Muscle layer of duodenum (tissue), 2 donors: Measurements from ENCODE around the gene EDDM13.
"Not testable (repeated sequence)": the region's sequence is repeated elsewhere in the genome, so short reads cannot be mapped to it uniquely, and the experiment has no call there.

Experiments used
- H3K27ac ChIP-seq: one replicate; pipeline ENCODE4 v1.7.0; 2013; ENCODE audit warnings: mild to moderate bottlenecking, low read length
- H3K27me3 ChIP-seq: one replicate; pipeline ENCODE4 v1.7.0; 2013; ENCODE audit warnings: low read depth, mild to moderate bottlenecking, control low read depth, low read length
- H3K36me3 ChIP-seq, 2 donors: one replicate each; pipeline ENCODE4 v1.7.0; 2013; ENCODE audit warnings: low read length in 2 of 2, control low read depth in 1 of 2, mild to moderate bottlenecking in 1 of 2; ENCODE audit not compliant: insufficient read depth in 2 of 2, control insufficient read depth in 1 of 2
- H3K4me1 ChIP-seq, 2 donors: one replicate each; pipeline ENCODE4 v1.7.0; 2013; ENCODE audit warnings: low read length in 2 of 2, mild to moderate bottlenecking in 2 of 2, control low read depth in 1 of 2, moderate library complexity in 1 of 2; ENCODE audit not compliant: insufficient read depth in 2 of 2, control insufficient read depth in 1 of 2
- H3K4me3 ChIP-seq, 2 donors: one replicate each; pipeline ENCODE4 v1.7.0; 2013; ENCODE audit warnings: low read length in 2 of 2, low read depth in 1 of 2, mild to moderate bottlenecking in 1 of 2
- H3K9me3 ChIP-seq, 2 donors: one replicate each; pipeline ENCODE4 v1.7.0; 2013; ENCODE audit warnings: low read length in 2 of 2, control low read depth in 1 of 2, mild to moderate bottlenecking in 1 of 2; ENCODE audit not compliant: control insufficient read depth in 1 of 2
- donor health status: healthy.

The EDDM13 gene

DNA sequence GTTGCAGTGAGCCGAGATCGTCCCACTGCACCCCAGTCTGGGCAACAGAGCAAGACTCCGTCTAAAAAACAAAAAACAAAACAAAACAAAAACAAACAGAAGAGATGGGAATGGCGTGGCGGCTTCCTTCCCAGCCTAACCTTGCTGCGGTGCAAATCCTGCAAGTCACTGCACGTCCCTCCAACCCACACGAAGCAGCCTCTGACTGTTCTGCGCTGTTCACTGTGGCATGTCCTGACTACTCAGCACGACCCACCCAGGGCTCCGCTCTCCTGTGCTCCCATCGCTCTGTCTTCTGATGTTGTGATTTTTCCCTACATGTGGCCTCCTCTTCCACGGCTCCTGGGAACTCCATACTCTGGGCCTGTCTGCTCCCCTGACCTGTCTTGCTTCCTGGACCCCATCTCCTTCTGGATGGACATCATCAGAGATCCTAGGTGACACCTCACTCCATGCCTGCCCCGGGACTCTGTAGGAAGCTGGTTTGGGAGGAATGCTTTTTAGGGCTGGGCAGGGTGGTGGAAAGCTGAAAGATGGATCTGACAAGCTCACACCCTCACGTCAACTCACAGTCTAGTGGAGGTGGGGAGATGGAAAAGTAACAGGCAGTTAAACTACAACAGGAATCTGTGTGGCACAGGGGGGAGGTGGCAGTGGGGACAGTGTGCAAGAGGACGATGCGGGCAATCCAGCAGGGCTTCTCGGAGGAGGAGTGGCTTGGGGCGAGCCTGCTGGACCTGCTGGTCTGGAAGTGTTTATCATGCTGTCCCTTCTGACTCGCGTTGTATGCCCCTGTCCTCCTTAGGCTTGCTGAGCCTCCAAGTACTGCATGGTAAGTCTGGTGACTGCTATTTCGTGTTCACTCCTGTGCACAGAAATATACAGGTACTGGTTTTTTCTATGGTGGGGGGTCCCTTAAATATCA lies 23.2 kb downstream of the EDDM13 start:
- Histone ChIP-seq H3K4me3 (no peak overlapping the region), H3K4me1 (no peaks in the 10 kb centered on the region), H3K27me3 (no peaks in the 10 kb centered on the region), H3K9me3 (peaks cover 0 to 5% of the 10 kb centered on the region in 2 donors), H3K36me3 (peaks cover 8 to 43% of the 10 kb centered on the region in 2 donors), H3K27ac (no peak overlapping the region)

DNA sequence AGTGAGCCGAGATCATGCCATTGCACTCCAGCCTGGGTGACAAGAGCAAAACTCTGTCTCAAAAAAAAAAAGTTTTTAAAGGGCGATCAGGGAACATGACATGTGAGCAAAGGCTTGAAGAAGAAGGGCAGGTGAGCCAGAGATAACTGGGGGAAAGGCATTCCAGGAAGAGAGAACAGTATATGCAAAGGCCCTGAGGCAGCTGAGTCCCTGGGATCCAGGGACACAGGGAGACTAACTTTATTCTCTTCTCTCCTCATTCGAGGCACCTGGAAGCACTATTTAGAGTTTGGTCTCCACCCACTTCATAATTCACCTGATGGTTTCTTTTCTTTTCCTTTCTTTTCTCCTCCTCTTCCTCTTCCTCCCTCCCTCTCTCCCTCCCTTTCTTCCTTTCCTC lies 24.5 kb downstream of the EDDM13 start:
- no peak overlapping the region for H3K4me3 ChIP-seq
- no peaks in the 10 kb centered on the region for H3K4me1 ChIP-seq
- H3K27me3 ChIP-seq: no peaks in the 10 kb centered on the region
- H3K27ac ChIP-seq: no peak overlapping the region
- H3K36me3 ChIP-seq: peaks cover 8 to 46% of the 10 kb centered on the region in 2 donors
- peaks cover 0 to 5% of the 10 kb centered on the region in 2 donors for H3K9me3 ChIP-seq

DNA sequence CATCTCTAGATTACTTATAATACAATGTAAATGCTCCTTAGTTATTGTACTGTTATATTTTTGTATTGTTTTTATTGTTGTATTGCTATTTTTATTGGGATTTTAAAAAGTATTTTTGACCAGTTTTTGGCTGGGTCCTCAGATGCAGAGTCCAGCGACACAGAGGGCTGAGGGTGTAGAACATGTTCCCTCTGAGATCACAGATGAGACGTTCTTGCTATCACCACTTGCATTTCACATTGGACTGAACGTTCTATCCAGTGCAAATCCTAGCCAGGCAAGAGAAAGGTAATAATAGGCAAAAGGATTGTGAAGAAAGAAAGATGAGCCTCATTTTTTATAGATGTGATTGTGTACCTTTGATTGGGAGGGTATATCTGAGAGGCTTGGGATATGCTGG lies 27.1 kb downstream of the EDDM13 start:
- Histone ChIP-seq H3K27me3 (no peaks in the 10 kb centered on the region), H3K4me3 (no peak overlapping the region), H3K27ac (no peak overlapping the region), H3K36me3 (peaks cover 8 to 26% of the 10 kb centered on the region in 2 donors), H3K9me3 (no peaks in the 10 kb centered on the region), H3K4me1 (no peaks in the 10 kb centered on the region)

DNA sequence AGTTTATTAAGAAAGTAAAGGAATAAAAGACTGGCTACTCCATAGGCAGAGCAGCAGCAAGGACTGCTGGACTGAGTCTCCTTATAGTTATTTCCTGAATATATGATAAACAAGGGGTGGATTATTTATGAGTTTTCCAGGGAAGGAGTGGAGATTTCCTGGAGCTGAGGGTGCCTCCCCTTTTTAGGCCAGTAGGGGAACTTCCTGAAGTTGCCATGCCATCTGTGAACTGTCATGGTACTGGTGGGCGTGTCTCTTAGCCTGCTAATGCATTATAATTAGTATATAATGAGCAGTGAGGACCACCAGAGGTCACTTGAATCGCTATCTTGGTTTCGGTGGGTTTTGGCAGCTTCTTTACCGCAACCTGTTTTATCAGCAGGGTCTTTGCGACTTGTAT lies 28.6 kb downstream of the EDDM13 start:
- Histone ChIP-seq H3K36me3 (peaks cover 2 to 20% of the 10 kb centered on the region in 2 donors), H3K27me3 (no peaks in the 10 kb centered on the region), H3K4me3 (no peak overlapping the region), H3K27ac (no peak overlapping the region), H3K4me1 (no peaks in the 10 kb centered on the region), H3K9me3 (no peaks in the 10 kb centered on the region)

DNA sequence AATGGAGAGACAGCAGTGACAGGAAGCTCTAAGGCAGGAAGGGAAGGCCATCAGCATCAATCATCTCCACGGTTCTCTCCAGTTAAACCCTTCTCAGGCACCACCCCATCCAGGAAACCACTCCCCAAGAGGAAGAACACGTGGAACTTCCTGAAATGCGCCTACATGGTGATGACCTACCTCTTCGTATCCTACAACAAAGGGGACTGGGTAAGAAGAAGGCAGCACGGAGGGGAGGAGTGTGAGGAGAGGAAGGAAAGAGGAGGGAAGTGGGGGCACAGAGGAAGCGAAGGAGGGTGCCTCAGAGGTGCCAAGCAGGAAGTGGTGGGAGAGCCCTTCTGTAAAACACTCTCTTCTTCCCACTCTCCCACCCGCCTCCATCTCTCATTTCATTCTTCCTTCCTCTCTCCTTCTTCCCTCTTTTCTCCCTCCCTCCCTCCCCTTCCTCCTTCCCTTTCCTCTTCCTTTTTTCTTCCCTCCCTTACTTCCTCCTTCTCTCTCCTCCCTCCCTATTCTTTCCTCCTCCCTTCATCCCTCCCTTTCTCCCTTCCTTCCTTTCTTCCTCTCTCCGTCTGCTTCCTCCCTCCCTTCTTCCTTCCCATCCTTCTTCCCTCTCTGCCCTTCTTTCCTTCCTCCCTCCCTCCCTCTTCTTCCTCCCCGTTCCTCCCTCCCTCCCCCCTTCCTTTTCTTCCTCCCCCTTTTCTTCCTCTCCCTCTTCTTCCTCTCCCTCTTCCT lies 29.5 kb downstream of the EDDM13 start:
- Histone ChIP-seq H3K36me3 (peaks cover 0 to 16% of the 10 kb centered on the region in 2 donors), H3K27me3 (no peaks in the 10 kb centered on the region), H3K4me3 (no peak overlapping the region), H3K4me1 (no peaks in the 10 kb centered on the region), H3K9me3 (no peaks in the 10 kb centered on the region), H3K27ac (no peak overlapping the region)

DNA sequence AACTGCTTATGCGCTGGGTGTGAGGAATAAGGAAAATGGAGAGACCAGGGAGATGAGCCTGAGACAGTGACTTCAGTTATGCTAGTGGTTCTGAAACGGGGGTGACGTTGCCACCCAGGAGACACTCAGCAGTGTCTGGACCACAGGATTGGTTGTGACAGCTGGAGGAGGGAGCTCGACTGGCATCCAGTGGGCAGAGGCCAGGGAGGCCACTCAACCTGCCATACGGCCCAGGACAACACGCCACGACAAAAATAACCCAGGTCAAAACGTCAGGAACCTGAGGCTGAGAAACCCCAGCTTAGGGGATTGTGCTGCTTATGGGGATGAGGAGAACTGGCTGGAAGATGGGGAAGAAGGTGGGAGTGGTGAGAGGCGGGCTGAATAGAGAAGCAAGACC lies 31.7 kb downstream of the EDDM13 start:
- H3K27me3 ChIP-seq: no peaks in the 10 kb centered on the region
- H3K27ac ChIP-seq: no peak overlapping the region
- peaks cover 0 to 12% of the 10 kb centered on the region in 2 donors for H3K36me3 ChIP-seq

DNA sequence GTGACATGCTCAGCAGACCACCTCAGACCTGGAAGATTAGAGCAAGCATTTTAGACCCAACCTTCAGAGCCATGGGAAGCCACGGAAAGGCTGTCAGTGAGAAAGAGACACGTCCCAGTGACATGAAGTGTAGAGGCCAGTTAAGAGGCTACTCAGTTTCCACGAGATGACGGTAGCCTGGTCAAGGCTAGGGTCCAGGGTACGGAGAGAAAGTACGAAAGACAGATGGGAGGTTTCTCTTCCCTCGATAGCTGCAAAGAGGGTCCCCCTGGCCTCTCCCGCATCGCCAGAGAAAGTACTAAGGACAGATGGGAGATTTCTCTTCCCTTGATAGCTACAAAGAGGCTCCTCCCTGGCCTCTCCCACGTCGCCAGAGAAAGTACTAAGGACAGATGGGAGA lies 33.5 kb downstream of the EDDM13 start:
- no peak overlapping the region for H3K4me3 ChIP-seq
- H3K27ac ChIP-seq: no peak overlapping the region
- H3K27me3 ChIP-seq: no peaks in the 10 kb centered on the region
- peaks cover 0 to 12% of the 10 kb centered on the region in 2 donors for H3K36me3 ChIP-seq
- no peaks in the 10 kb centered on the region for H3K4me1 ChIP-seq
- no peaks in the 10 kb centered on the region for H3K9me3 ChIP-seq

More for the DNA sequence above, 31.7 kb downstream of the EDDM13 start:
- H3K4me3 ChIP-seq: no peak overlapping the region
- H3K9me3 ChIP-seq: no peaks in the 10 kb centered on the region
- H3K4me1 ChIP-seq: no peaks in the 10 kb centered on the region

DNA sequence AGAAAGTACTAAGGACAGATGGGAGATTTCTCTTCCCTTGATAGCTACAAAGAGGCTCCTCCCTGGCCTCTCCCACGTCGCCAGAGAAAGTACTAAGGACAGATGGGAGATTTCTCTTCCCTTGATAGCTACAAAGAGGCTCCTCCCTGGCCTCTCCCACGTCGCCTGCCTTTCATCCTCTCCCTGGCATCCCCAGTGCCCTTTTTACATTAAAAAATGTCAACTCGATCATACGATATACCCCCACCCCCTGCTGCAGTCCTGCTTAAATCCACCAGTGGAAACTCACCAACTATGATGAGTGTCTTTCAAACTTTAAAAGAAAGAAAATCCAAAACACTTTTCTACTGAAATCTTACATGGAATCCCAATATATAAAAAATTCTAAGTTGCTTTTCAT lies 34.5 kb downstream of the EDDM13 start:
- not testable (repeated sequence) for H3K4me1 ChIP-seq, H3K9me3 ChIP-seq, H3K4me3 ChIP-seq, H3K36me3 ChIP-seq, H3K27ac ChIP-seq, H3K27me3 ChIP-seq

DNA sequence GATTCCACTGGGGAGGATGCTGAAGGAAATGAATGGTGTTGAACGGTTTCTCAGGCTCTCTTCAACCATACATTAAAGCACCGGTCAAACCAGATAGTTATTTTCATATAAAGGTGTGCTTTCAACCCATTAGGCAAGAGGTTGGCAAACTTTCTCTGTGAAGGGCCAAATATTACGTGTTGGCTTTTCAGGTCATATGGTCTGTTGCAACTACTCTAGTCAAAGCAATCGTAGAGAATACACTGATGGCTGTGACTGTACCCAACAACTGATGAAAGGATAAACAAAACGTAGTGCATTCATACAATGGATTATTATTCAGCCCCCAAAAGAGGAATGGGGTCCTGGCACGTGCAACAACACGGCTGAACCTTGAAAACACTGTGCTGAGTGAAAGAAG lies 36.2 kb downstream of the EDDM13 start:
- Histone ChIP-seq H3K4me3 (no peak overlapping the region), H3K27me3 (no peaks in the 10 kb centered on the region), H3K9me3 (no peaks in the 10 kb centered on the region), H3K4me1 (peaks cover 5 to 9% of the 10 kb centered on the region in 2 donors), H3K27ac (no peak overlapping the region), H3K36me3 (no peaks in the 10 kb centered on the region)

DNA sequence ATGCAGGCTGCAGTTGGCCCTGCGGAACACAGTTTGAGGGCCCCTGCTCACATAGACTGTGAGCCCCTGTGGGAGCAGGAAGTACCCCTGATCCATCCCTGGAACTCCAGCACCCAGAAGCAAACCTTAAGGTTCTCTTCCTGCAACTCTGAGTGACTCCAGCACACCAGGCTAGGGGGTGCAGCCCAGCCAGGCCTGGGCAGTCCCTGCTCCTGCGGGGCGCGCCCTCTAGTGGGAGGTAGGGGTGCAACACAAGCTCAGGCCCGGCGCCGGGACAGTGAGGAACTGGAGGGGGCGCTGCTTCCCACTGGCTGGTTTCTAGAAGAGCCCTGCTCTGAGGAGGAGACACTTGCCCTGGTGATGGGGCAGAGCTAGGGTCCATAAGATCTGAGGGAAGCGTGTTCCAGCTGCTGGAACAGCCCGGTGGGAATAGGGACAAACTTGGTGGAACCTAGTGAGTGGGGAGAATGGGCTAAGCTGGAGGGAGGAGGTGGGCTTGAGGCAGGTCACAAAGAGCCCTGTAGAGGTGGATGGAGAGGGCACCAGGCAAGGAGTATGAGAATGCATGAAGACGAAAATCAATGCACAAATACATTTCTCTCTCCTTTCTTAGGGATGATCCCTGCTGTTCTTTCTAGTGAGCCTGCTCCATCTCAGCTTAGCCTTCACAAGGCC lies 37.1 kb downstream of the EDDM13 start:
- Histone ChIP-seq H3K4me1 (peaks cover 6 to 12% of the 10 kb centered on the region in 2 donors), H3K36me3 (peaks cover 0 to 2% of the 10 kb centered on the region in 2 donors), H3K4me3 (no peak overlapping the region), H3K27ac (no peak overlapping the region), H3K27me3 (no peaks in the 10 kb centered on the region), H3K9me3 (no peaks in the 10 kb centered on the region)

DNA sequence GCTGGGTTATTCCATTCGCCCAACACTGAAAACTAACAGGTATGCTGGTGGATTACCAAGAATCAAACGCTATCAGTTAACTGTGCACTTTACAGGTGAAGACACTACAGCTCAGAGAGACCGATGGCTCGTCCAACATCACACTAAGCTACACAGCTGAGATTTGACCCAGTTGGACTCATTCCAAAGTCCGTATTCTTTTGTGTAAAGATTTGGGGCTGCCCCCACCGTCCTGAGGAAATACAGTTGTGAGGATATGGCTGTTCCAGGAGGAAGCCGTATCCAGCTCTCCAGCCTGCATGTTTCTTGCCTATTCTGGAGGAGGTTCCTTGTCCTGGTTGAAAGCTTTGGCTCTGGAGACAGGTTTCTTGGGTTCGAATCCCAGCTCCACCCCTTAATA lies 37.9 kb downstream of the EDDM13 start:
- Histone ChIP-seq H3K4me1 (peaks cover 6 to 14% of the 10 kb centered on the region in 2 donors), H3K4me3 (no peak overlapping the region), H3K9me3 (no peaks in the 10 kb centered on the region), H3K27ac (no peak overlapping the region), H3K27me3 (no peaks in the 10 kb centered on the region), H3K36me3 (peaks cover 0 to 5% of the 10 kb centered on the region in 2 donors)
